Colonic mucosa (tissue), 4 donors: ENCODE results near the gene PPIP5K1. TPM values are rescaled to one million over a fixed set of nuclear protein-coding genes. Genes with fewer than 3 reads are reported as not detected.

Source experiments
- DNase-seq: peaks from one replicate; pipeline ENCODE4 v3.0.0-alpha.2; 2020
- H3K27ac ChIP-seq: fragments of 200-600 bp; one replicate; pipeline ENCODE4 v1.8.0; 2021
- H3K27me3 ChIP-seq: fragments of 200-600 bp; one replicate; pipeline ENCODE4 v1.8.0; 2021
- H3K36me3 ChIP-seq: fragments of 200-600 bp; one replicate; pipeline ENCODE4 v1.8.0; 2021
- H3K4me1 ChIP-seq: fragments of 200-600 bp; one replicate; pipeline ENCODE4 v1.8.0; 2021; ENCODE audit warnings: mild to moderate bottlenecking
- H3K4me3 ChIP-seq: fragments of 200-600 bp; one replicate; pipeline ENCODE4 v1.8.0; 2021
- H3K9ac ChIP-seq, 2 donors: one replicate each; pipeline ENCODE4 v1.7.0; 2013; ENCODE audit warnings: control low read depth in 2 of 2, low read depth in 2 of 2, low read length in 2 of 2
- H3K9me3 ChIP-seq: fragments of 200-600 bp; one replicate; pipeline ENCODE4 v1.8.0; 2021
- intact Hi-C: fragments of 100-400 bp; cut with DNase I; formaldehyde crosslinking; loops from one replicate; pipeline ENCODE4 v1.14.1; 2022
- total RNA-seq, 2 donors: library from RNA; stranded (reverse); fragmentation: NEBNext Ultra II Directional in 1 of 2; extraction: Animal tissue kit (Norgen Biotek cat#: 25700) in 1 of 2; gene quantifications; one replicate each; pipeline ENCODE4 v1.2.1, GENCODE V29; 2021
- TF ChIP-seq, protein P1 (sequence below): fragments of 200-600 bp; IDR thresholded peaks from one replicate; pipeline ENCODE4 v1.8.0; 2022; ENCODE audit warnings: antibody characterized with exemption, mild to moderate bottlenecking
- donor health status: healthy.
- donor health status: DM: no; HTN: no; CAD: no.
- donor health status: DM: no; HTN: no; CAD: no.

Gene PPIP5K1
- total RNA-seq, 2 donors from 2014 or later, result 62.5 to 116 TPM

- peak; percentile 36 for DNase-seq
- Histone ChIP-seq H3K4me3 (peak within 1 kb of the TSS; percentile 23), H3K27ac (peak within 1 kb of the TSS; percentile 26), H3K9me3 (no peaks in the 10 kb centered on the region), H3K4me1 (peaks cover 3% of the 10 kb centered on the region), H3K36me3 (no peaks in the 10 kb centered on the region), H3K27me3 (no peaks in the 10 kb centered on the region), H3K9ac (peak within 1 kb of the TSS; percentile 48 to 64)
- TF ChIP-seq, protein P1, sequence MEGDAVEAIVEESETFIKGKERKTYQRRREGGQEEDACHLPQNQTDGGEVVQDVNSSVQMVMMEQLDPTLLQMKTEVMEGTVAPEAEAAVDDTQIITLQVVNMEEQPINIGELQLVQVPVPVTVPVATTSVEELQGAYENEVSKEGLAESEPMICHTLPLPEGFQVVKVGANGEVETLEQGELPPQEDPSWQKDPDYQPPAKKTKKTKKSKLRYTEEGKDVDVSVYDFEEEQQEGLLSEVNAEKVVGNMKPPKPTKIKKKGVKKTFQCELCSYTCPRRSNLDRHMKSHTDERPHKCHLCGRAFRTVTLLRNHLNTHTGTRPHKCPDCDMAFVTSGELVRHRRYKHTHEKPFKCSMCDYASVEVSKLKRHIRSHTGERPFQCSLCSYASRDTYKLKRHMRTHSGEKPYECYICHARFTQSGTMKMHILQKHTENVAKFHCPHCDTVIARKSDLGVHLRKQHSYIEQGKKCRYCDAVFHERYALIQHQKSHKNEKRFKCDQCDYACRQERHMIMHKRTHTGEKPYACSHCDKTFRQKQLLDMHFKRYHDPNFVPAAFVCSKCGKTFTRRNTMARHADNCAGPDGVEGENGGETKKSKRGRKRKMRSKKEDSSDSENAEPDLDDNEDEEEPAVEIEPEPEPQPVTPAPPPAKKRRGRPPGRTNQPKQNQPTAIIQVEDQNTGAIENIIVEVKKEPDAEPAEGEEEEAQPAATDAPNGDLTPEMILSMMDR, result no peak
- intact Hi-C loops, result no loop called here
Measured at GRCh38 chr15:43517354-43518196, 72.4 kb downstream of the PPIP5K1 start, which contains the start of gene MAP1A. TSS of gene MAP1A (plus strand) at chr15:43517608. CDS start at chr15:43521474, 3,866 bp downstream.

DNA sequence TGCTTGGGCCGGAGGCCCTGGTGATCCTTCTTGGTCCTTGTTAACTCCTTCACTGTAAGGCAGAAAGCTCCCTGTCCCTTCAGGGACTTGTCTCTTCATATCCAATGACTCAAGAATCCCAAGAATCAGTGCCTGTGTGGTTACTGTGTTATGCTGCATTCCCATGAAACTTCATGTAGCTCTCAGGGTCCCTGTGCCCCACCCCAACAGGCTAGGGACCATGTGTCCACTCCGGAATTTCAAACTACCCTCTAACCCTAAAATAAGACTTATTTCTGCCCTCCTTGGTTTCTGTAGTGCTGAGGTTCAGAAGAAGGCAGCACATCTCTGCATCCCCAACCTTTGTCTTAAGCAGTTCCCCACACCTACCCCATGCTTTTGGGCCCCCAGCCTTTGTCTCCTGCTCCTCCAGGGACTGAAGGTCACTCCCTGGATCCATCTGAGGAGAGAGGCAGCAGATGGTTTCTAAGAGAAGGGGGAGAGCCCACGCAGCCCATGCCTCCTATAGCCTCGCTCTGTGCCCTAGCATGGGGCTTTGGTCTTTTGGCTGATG lies 73.1 kb downstream of the PPIP5K1 start:
- no peak for DNase-seq
- Histone ChIP-seq H3K4me3 (no peak overlapping the region), H3K4me1 (peaks cover 3% of the 10 kb centered on the region), H3K9me3 (no peaks in the 10 kb centered on the region), H3K36me3 (no peaks in the 10 kb centered on the region), H3K27ac (peak overlapping the region; percentile 26), H3K27me3 (no peaks in the 10 kb centered on the region), H3K9ac (peak overlapping the region in 1 of 2 donors; percentile 40)
- intact Hi-C loops, result no loop called here
- TF ChIP-seq, protein P1, result no peak

- H3K27me3 ChIP-seq, result no peaks in the 10 kb centered on the region
- intact Hi-C loops, result no loop called here
- H3K4me1 ChIP-seq, result peaks cover 6% of the 10 kb centered on the region
- H3K9ac ChIP-seq, result no peak overlapping the region
- no peaks in the 10 kb centered on the region for H3K36me3 ChIP-seq
- no peak overlapping the region for H3K4me3 ChIP-seq
- no peak overlapping the region for H3K27ac ChIP-seq
- H3K9me3 ChIP-seq, result no peaks in the 10 kb centered on the region
- peak; percentile 47 for DNase-seq
- TF ChIP-seq, protein P1, result no peak
Measured at GRCh38 chr15:43516185-43516584, 73.8 kb downstream of the PPIP5K1 start.

- H3K4me3 ChIP-seq, result no peak overlapping the region
- H3K9ac ChIP-seq, result no peak overlapping the region
- DNase-seq, result no peak
- intact Hi-C loops, result no loop called here
- H3K27ac ChIP-seq, result no peak overlapping the region
- H3K36me3 ChIP-seq, result no peaks in the 10 kb centered on the region
- no peaks in the 10 kb centered on the region for H3K27me3 ChIP-seq
- peaks cover 9% of the 10 kb centered on the region for H3K4me1 ChIP-seq
- H3K9me3 ChIP-seq, result no peaks in the 10 kb centered on the region
- TF ChIP-seq, protein P1, result no peak
Measured at GRCh38 chr15:43515741-43516140, 74.3 kb downstream of the PPIP5K1 start.

GRCh38 chr15:43514241-43515057 lies 75.6 kb downstream of the PPIP5K1 start:
- DNase-seq, result peak; percentile 27
- H3K9me3 ChIP-seq, result no peaks in the 10 kb centered on the region
- no peaks in the 10 kb centered on the region for H3K36me3 ChIP-seq
- no peaks in the 10 kb centered on the region for H3K27me3 ChIP-seq
- no peak overlapping the region for H3K4me3 ChIP-seq
- intact Hi-C loops, result no loop called here
- H3K9ac ChIP-seq, result no peak overlapping the region
- H3K27ac ChIP-seq, result no peak overlapping the region
- peaks cover 9% of the 10 kb centered on the region for H3K4me1 ChIP-seq
- TF ChIP-seq, protein P1, result peak; percentile 59
